OCI-LY7 (cell line): ENCODE measurements around the gene CDHR1.

Experiments used
- EZH2phosphoT487 ChIP-seq: fragments of 200-600 bp; sonication (generic); IDR thresholded peaks from 2 replicates; pipeline ENCODE4 v1.6.1; 2018; ENCODE audit warnings: low read depth, borderline replicate concordance, mild to moderate bottlenecking, mixed run types, antibody characterized with exemption, low read length, moderate library complexity, mixed read lengths
- TF ChIP-seq, protein P1 (sequence below): fragments of 200-600 bp; sonication (generic); conservative IDR thresholded peaks from 2 replicates; pipeline ENCODE4 v1.5.1; 2014; ENCODE audit warnings: mild to moderate bottlenecking, antibody characterized with exemption, low read length, moderate library complexity, mixed read lengths

GRCh38 chr10:84156009-84156408, 38.3 kb upstream of the CDHR1 start:
- TF ChIP-seq, protein P1, sequence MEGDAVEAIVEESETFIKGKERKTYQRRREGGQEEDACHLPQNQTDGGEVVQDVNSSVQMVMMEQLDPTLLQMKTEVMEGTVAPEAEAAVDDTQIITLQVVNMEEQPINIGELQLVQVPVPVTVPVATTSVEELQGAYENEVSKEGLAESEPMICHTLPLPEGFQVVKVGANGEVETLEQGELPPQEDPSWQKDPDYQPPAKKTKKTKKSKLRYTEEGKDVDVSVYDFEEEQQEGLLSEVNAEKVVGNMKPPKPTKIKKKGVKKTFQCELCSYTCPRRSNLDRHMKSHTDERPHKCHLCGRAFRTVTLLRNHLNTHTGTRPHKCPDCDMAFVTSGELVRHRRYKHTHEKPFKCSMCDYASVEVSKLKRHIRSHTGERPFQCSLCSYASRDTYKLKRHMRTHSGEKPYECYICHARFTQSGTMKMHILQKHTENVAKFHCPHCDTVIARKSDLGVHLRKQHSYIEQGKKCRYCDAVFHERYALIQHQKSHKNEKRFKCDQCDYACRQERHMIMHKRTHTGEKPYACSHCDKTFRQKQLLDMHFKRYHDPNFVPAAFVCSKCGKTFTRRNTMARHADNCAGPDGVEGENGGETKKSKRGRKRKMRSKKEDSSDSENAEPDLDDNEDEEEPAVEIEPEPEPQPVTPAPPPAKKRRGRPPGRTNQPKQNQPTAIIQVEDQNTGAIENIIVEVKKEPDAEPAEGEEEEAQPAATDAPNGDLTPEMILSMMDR, result no peak
- no peak for TF ChIP-seq EZH2phosphoT487
